Endodermal cell (in vitro differentiated cells): Measurements from ENCODE around the gene MTPN. TPM values are rescaled to one million over a fixed set of nuclear protein-coding genes. Genes with fewer than 3 reads are reported as not detected.

Source experiments
- DNase-seq: peaks from one replicate; pipeline ENCODE4 v3.0.0-alpha.2; 2017
- H3K27ac ChIP-seq: 2 replicates; pipeline ENCODE4 v1.5.1; 2013; ENCODE audit warnings: mild to moderate bottlenecking, low read depth, low read length, moderate library complexity
- H3K27me3 ChIP-seq: 2 replicates; pipeline ENCODE4 v1.6.1; 2013; ENCODE audit warnings: mild to moderate bottlenecking, low read length, moderate library complexity; ENCODE audit not compliant: insufficient read depth, control insufficient read depth, poor library complexity, severe bottlenecking
- H3K36me3 ChIP-seq: 2 replicates; pipeline ENCODE4 v1.7.0; 2013; ENCODE audit warnings: mild to moderate bottlenecking, low read length, moderate library complexity; ENCODE audit not compliant: control insufficient read depth, insufficient read depth
- H3K4me1 ChIP-seq: one replicate; pipeline ENCODE4 v1.7.0; 2013; ENCODE audit warnings: low read length; ENCODE audit not compliant: control insufficient read depth, insufficient read depth
- H3K4me3 ChIP-seq: 2 replicates; pipeline ENCODE4 v1.5.1; 2013; ENCODE audit warnings: mild to moderate bottlenecking, low read length, moderate library complexity
- H3K9ac ChIP-seq: 2 replicates; pipeline ENCODE4 v1.6.1; 2013; ENCODE audit warnings: mild to moderate bottlenecking, low read length, moderate library complexity; ENCODE audit not compliant: poor library complexity, severe bottlenecking; ENCODE audit errors: extremely low read depth
- H3K9me3 ChIP-seq: 2 replicates; pipeline ENCODE4 v1.6.1; 2013; ENCODE audit warnings: mild to moderate bottlenecking, low read length, moderate library complexity; ENCODE audit not compliant: control insufficient read depth
- H3K27ac Mint-ChIP-seq: 2 replicates; pipeline ENCODE4 v1.8.0; 2020; ENCODE audit warnings: mixed read lengths
- H3K27me3 Mint-ChIP-seq: 2 replicates; pipeline ENCODE4 v1.8.0; 2021; ENCODE audit warnings: mild to moderate bottlenecking, mixed read lengths; ENCODE audit not compliant: insufficient read depth
- H3K36me3 Mint-ChIP-seq: 2 replicates; pipeline ENCODE4 v1.8.0; 2020; ENCODE audit warnings: low read depth, mixed read lengths
- H3K4me1 Mint-ChIP-seq: 2 replicates; pipeline ENCODE4 v1.8.0; 2020; ENCODE audit warnings: mixed read lengths
- H3K4me3 Mint-ChIP-seq: 2 replicates; pipeline ENCODE4 v1.8.0; 2020; ENCODE audit warnings: mild to moderate bottlenecking, moderate library complexity, mixed read lengths
- H3K9me3 Mint-ChIP-seq: 2 replicates; pipeline ENCODE4 v1.8.0; 2020; ENCODE audit warnings: mild to moderate bottlenecking, mixed read lengths
- CTCF ChIP-seq: fragments of 200-600 bp; sonication (generic); conservative IDR thresholded peaks from 2 replicates; pipeline ENCODE4 v1.5.0; 2021; ENCODE audit warnings: antibody characterized with exemption, mild to moderate bottlenecking
- WGBS, 2 experiments: methylation state at CpG; one replicate each; pipeline versions ENCODE4 v1.1.5 to v1.1.7; 2013; ENCODE audit warnings: missing lambda C conversion rate in 2 of 2, mixed read lengths in 1 of 2; ENCODE audit not compliant: insufficient coverage in 1 of 2, insufficient read length in 1 of 2; 5-methylcytosine and 5-hydroxymethylcytosine counted together
- total RNA-seq, 2 donors: library from RNA; stranded (reverse); fragmentation: NEBNext Ultra II Directional in 1 of 2; extraction: Animal tissue kit (Norgen Biotek cat#: 25700) in 1 of 2; gene quantifications; 2 replicates in 1 of 2; 3 replicates in 1 of 2; pipeline ENCODE4 v1.2.1, GENCODE V29; 2021

Gene MTPN
- total RNA-seq, 2 donors from 2014 or later, result 80.3 to 102 TPM

GRCh38 chr7:135942614-135943013 lies 34.5 kb downstream of the MTPN start:
- H3K4me1 Mint-ChIP-seq, result peaks cover 34% of the 10 kb centered on the region
- peaks cover 14% of the 10 kb centered on the region for H3K27me3 ChIP-seq
- H3K4me3 Mint-ChIP-seq, result no peak overlapping the region
- H3K27me3 Mint-ChIP-seq, result no peaks in the 10 kb centered on the region
- no peaks in the 10 kb centered on the region for H3K9me3 ChIP-seq
- 89 to 97% methylated on average over 2 of the region's 2 CpGs for WGBS, 2 experiments
- H3K9ac ChIP-seq, result no peak overlapping the region
- H3K27ac Mint-ChIP-seq, result no peak overlapping the region
- DNase-seq, result no peak
- H3K4me1 ChIP-seq, result peaks cover 5% of the 10 kb centered on the region
- H3K27ac ChIP-seq, result no peak overlapping the region
- TF ChIP-seq CTCF, result no peak
- peaks cover 10% of the 10 kb centered on the region for H3K36me3 Mint-ChIP-seq
- H3K4me3 ChIP-seq, result no peak overlapping the region
- H3K9me3 Mint-ChIP-seq, result no peaks in the 10 kb centered on the region
- H3K36me3 ChIP-seq, result peaks cover 28% of the 10 kb centered on the region

- no peak overlapping the region for H3K27ac Mint-ChIP-seq
- H3K36me3 ChIP-seq, result peaks cover 11% of the 10 kb centered on the region
- peaks cover 11% of the 10 kb centered on the region for H3K4me1 ChIP-seq
- WGBS, 2 experiments, result 80 to 92% methylated on average over 1 to 2 of the region's 3 CpGs
- H3K4me3 ChIP-seq, result no peak overlapping the region
- no peak overlapping the region for H3K4me3 Mint-ChIP-seq
- H3K27me3 ChIP-seq, result peaks cover 26% of the 10 kb centered on the region
- no peak for TF ChIP-seq CTCF
- H3K36me3 Mint-ChIP-seq, result peaks cover 5% of the 10 kb centered on the region
- H3K4me1 Mint-ChIP-seq, result peaks cover 43% of the 10 kb centered on the region
- no peak overlapping the region for H3K27ac ChIP-seq
- H3K9ac ChIP-seq, result no peak overlapping the region
- peaks cover 6% of the 10 kb centered on the region for H3K27me3 Mint-ChIP-seq
- DNase-seq, result no peak
- no peaks in the 10 kb centered on the region for H3K9me3 ChIP-seq
- no peaks in the 10 kb centered on the region for H3K9me3 Mint-ChIP-seq
These were observed 36.8 kb downstream of the MTPN start for GRCh38 chr7:135940077-135941075.

- H3K4me1 ChIP-seq, result peaks cover 11% of the 10 kb centered on the region
- no peak overlapping the region for H3K27ac ChIP-seq
- Mint-ChIP-seq H3K27me3 (peaks cover 6% of the 10 kb centered on the region), H3K27ac (no peak overlapping the region), H3K4me3 (no peak overlapping the region), H3K9me3 (no peaks in the 10 kb centered on the region), H3K4me1 (peaks cover 43% of the 10 kb centered on the region), H3K36me3 (peaks cover 6% of the 10 kb centered on the region)
- DNase-seq, result peak; percentile 50
- no peak for TF ChIP-seq CTCF
- H3K4me3 ChIP-seq, result no peak overlapping the region
- no peaks in the 10 kb centered on the region for H3K9me3 ChIP-seq
- peaks cover 5% of the 10 kb centered on the region for H3K36me3 ChIP-seq
- WGBS, 2 experiments, result 60 to 66% methylated on average over 2 to 4 of the region's 8 CpGs
- H3K9ac ChIP-seq, result no peak overlapping the region
- peaks cover 36% of the 10 kb centered on the region for H3K27me3 ChIP-seq
These were observed 37.8 kb downstream of the MTPN start for GRCh38 chr7:135939261-135939812.
